ENCODE data around the gene LRRC9.

- TF ChIP-seq NFIC (IDR thresholded peaks at IDR 0.05) = no peak
- TF ChIP-seq YY1 (IDR thresholded peaks at IDR 0.05; ENCODE audit: low read depth) = no peak
- no peak for TF ChIP-seq TEAD4 (IDR thresholded peaks at IDR 0.05)
- TF ChIP-seq CEBPB (IDR thresholded peaks at IDR 0.05) = no peak
- no peak for TF ChIP-seq USF1 (IDR thresholded peaks at IDR 0.05)
- TF ChIP-seq REST (IDR thresholded peaks at IDR 0.05; ENCODE audit: low read depth) = no peak
- no peak for TF ChIP-seq TCF12 (IDR thresholded peaks at IDR 0.05; ENCODE audit: low read depth)
- TF ChIP-seq RAD21 (IDR thresholded peaks at IDR 0.05; ENCODE audit: low read depth) = no peak
Observed at GRCh38 chr14:60093080-60093479, 173.1 kb downstream of the LRRC9 start.
